ENCODE data around the gene CLMP. TPM values are rescaled to one million over a fixed set of nuclear protein-coding genes. Genes with fewer than 3 reads are reported as not detected.
"Not testable (repeated sequence)": the region's sequence is repeated elsewhere in the genome, so short reads cannot be mapped to it uniquely, and the experiment has no call there.

CLMP gene
- total and polyA plus RNA-seq, 2 donors (not counting 1 experiment from before 2014, with no cell fraction given), result 0.01 TPM; not detected in 1

DNA sequence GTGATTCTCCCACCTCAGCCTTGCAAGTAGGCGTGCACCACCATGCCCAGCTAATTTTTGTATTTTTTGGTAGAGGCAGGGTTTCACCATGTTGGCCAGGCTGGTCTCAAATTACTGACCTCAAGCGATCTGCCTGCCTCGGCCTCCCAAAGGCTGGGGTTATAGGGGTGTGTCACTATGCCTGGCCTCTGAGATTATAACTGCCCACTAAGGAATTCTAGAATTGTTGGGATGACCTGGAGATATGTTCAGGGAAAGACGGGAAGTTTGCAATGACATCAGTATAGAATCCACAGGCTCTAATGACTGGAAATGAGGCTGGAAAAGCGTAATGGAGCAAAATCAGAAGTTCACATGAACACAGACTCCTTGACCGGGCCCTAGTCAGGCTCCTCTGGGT is 62.2 kb downstream of the CLMP start:
- 95% methylated on average over 4 of the region's 6 CpGs for WGBS (ENCODE audit: insufficient coverage)
- CTCF ChIA-PET, result no interaction called here
- Histone ChIP-seq H3K27ac (ENCODE audit: low read length in 2 of 2) (no peak overlapping the region), H3K36me3 (replicated peaks in 1 of 2; ENCODE audit: control extremely low read depth in 1 of 2, control insufficient read depth in 1 of 2, extremely low read depth in 1 of 2, insufficient read depth in 2 of 2, low read length in 1 of 2) (no peaks in the 10 kb centered on the region), H2AFZ (ENCODE audit: insufficient read depth, low read depth, low read length, poor library complexity, severe bottlenecking) (no peak overlapping the region), H3K27me3 (replicated peaks in 1 of 4; ENCODE audit: control extremely low read depth in 1 of 4, control insufficient read depth in 3 of 4, insufficient read depth in 4 of 4, low read length in 3 of 4) (no peaks in the 10 kb centered on the region), H3K4me3 (ENCODE audit: control extremely low read depth in 1 of 5, extremely low read depth in 1 of 5, insufficient read depth in 1 of 5, low read depth in 2 of 5, low read length in 4 of 5) (no peak overlapping the region), H3K4me2 (replicated peaks; ENCODE audit: low read depth, low read length, poor library complexity, severe bottlenecking) (no peak overlapping the region), H3K9me3 (ENCODE audit: control extremely low read depth in 1 of 3, control insufficient read depth in 2 of 3, insufficient read depth in 1 of 3, low read length in 2 of 3) (no peaks in the 10 kb centered on the region), H4K20me1 (ENCODE audit: control insufficient read depth, insufficient read depth, low read length, poor library complexity, severe bottlenecking) (no peaks in the 10 kb centered on the region), H3K4me1 (ENCODE audit: control insufficient read depth in 2 of 2, insufficient read depth in 2 of 2, low read length in 2 of 2) (peaks cover 0 to 3% of the 10 kb centered on the region in 2 donors), H3K79me2 (ENCODE audit: control insufficient read depth, insufficient read depth, low read length) (no peaks in the 10 kb centered on the region), H3K9ac (ENCODE audit: low read length) (no peak overlapping the region)
- intact Hi-C loops (cut with micrococcal nuclease), result no loop called here
- POLR2A ChIA-PET, result no interaction called here
- no peak overlapping the region for H3K4me3 Mint-ChIP-seq
- TF ChIP-seq, protein P1, sequence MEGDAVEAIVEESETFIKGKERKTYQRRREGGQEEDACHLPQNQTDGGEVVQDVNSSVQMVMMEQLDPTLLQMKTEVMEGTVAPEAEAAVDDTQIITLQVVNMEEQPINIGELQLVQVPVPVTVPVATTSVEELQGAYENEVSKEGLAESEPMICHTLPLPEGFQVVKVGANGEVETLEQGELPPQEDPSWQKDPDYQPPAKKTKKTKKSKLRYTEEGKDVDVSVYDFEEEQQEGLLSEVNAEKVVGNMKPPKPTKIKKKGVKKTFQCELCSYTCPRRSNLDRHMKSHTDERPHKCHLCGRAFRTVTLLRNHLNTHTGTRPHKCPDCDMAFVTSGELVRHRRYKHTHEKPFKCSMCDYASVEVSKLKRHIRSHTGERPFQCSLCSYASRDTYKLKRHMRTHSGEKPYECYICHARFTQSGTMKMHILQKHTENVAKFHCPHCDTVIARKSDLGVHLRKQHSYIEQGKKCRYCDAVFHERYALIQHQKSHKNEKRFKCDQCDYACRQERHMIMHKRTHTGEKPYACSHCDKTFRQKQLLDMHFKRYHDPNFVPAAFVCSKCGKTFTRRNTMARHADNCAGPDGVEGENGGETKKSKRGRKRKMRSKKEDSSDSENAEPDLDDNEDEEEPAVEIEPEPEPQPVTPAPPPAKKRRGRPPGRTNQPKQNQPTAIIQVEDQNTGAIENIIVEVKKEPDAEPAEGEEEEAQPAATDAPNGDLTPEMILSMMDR (IDR thresholded peaks at IDR 0.05), result no peak
- no peak for TF ChIP-seq EZH2 (IDR thresholded peaks at IDR 0.05; ENCODE audit: borderline replicate concordance, insufficient read depth, low read depth, low read length, poor library complexity, severe bottlenecking)
- H3K27ac Mint-ChIP-seq, result no peak overlapping the region
- ATAC-seq (ENCODE audit: low read depth) (no peak), DNase-seq (no peak)
- H3K4me1 Mint-ChIP-seq, result no peaks in the 10 kb centered on the region
- H3K9me3 Mint-ChIP-seq (ENCODE audit: insufficient read depth), result no peaks in the 10 kb centered on the region
- H3K27me3 Mint-ChIP-seq, result no peaks in the 10 kb centered on the region

- POLR2A ChIA-PET; H3K27me3 ChIP-seq (replicated peaks in 1 of 4; ENCODE audit: control extremely low read depth in 1 of 4, control insufficient read depth in 3 of 4, insufficient read depth in 4 of 4, low read length in 3 of 4); H3K27ac ChIP-seq (ENCODE audit: low read length in 2 of 2); intact Hi-C loops (cut with micrococcal nuclease); H3K27ac Mint-ChIP-seq; ATAC-seq (ENCODE audit: low read depth); H3K4me3 ChIP-seq (ENCODE audit: control extremely low read depth in 1 of 5, extremely low read depth in 1 of 5, insufficient read depth in 1 of 5, low read depth in 2 of 5, low read length in 4 of 5); H3K9me3 Mint-ChIP-seq (ENCODE audit: insufficient read depth); H3K79me2 ChIP-seq (ENCODE audit: control insufficient read depth, insufficient read depth, low read length); H3K36me3 ChIP-seq (replicated peaks in 1 of 2; ENCODE audit: control extremely low read depth in 1 of 2, control insufficient read depth in 1 of 2, extremely low read depth in 1 of 2, insufficient read depth in 2 of 2, low read length in 1 of 2); H3K4me2 ChIP-seq (replicated peaks; ENCODE audit: low read depth, low read length, poor library complexity, severe bottlenecking); H3K4me1 ChIP-seq (ENCODE audit: control insufficient read depth in 2 of 2, insufficient read depth in 2 of 2, low read length in 2 of 2); H2AFZ ChIP-seq (ENCODE audit: insufficient read depth, low read depth, low read length, poor library complexity, severe bottlenecking); H3K27me3 Mint-ChIP-seq; H4K20me1 ChIP-seq (ENCODE audit: control insufficient read depth, insufficient read depth, low read length, poor library complexity, severe bottlenecking); DNase-seq; H3K4me3 Mint-ChIP-seq; CTCF ChIA-PET; H3K9ac ChIP-seq (ENCODE audit: low read length); H3K4me1 Mint-ChIP-seq; H3K9me3 ChIP-seq (ENCODE audit: control extremely low read depth in 1 of 3, control insufficient read depth in 2 of 3, insufficient read depth in 1 of 3, low read length in 2 of 3): not testable (repeated sequence)
- WGBS (ENCODE audit: insufficient coverage), result 67% methylated on average over 4 of the region's 8 CpGs
Observed at GRCh38 chr11:123132034-123132766, 62.8 kb downstream of the CLMP start.

Measured in B cell (primary cell).